ENCODE results near the gene SORCS2. TPM values are rescaled to one million over a fixed set of nuclear protein-coding genes. Genes with fewer than 3 reads are reported as not detected.

SORCS2 gene
- total RNA-seq, 1 donor from 2014 or later = 7.2 TPM

DNA sequence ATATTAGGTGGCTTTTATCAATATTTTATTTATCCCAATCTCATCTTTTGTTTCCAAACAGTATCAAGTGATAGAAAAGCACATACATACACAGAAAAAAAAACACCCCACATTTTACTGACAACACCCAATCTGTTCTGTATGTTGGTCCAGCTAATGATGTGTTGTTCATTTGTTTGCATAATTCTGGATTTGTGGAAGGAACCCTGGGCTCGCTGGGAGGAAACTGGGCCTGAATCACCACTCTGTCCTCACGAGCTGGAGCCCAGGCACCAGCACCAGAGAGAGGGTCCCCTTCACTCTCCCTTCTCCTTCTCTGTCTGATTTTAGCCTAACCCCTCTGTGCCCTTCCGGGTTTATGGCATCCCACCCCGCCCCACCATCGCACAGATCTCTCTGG, 162.6 kb downstream of the SORCS2 start:
- H3K27me3 ChIP-seq = no peaks in the 10 kb centered on the region
- no peak overlapping the region for H3K27ac ChIP-seq
- H3K9me3 ChIP-seq = no peaks in the 10 kb centered on the region
- TF ChIP-seq, protein P1, sequence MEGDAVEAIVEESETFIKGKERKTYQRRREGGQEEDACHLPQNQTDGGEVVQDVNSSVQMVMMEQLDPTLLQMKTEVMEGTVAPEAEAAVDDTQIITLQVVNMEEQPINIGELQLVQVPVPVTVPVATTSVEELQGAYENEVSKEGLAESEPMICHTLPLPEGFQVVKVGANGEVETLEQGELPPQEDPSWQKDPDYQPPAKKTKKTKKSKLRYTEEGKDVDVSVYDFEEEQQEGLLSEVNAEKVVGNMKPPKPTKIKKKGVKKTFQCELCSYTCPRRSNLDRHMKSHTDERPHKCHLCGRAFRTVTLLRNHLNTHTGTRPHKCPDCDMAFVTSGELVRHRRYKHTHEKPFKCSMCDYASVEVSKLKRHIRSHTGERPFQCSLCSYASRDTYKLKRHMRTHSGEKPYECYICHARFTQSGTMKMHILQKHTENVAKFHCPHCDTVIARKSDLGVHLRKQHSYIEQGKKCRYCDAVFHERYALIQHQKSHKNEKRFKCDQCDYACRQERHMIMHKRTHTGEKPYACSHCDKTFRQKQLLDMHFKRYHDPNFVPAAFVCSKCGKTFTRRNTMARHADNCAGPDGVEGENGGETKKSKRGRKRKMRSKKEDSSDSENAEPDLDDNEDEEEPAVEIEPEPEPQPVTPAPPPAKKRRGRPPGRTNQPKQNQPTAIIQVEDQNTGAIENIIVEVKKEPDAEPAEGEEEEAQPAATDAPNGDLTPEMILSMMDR (IDR thresholded peaks at IDR 0.05) = no peak
- H3K4me3 ChIP-seq = no peak overlapping the region
- no peaks in the 10 kb centered on the region for H3K36me3 ChIP-seq
- ATAC-seq = no peak
- intact Hi-C loops (cut with DNase I) = no loop called here
- H3K4me1 ChIP-seq = no peaks in the 10 kb centered on the region
- peak; percentile 29 for DNase-seq

DNA sequence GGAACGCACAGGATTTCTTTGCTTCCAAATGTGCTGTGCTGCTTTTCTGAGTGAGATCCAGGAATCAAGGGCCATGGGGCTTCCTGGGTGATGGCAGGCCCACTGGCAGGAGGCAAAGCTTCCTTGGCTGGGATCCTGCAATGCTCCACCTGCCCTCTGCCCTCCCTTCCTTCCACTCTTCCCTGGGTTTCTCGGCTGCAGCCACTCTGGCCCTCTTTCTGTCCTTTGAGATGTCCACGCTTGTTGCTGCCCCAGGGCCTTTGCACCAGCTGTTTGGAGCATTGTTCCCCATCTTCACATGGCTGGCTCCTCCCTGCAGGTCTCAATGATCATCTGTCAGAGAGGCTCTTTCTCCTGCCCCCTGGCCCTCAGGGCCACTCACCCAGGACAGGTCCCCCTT, 163.5 kb downstream of the SORCS2 start:
- intact Hi-C loops (cut with DNase I) = no loop called here
- ATAC-seq = no peak
- Histone ChIP-seq H3K27ac (no peak overlapping the region), H3K4me1 (peaks cover under 1% of the 10 kb centered on the region), H3K4me3 (no peak overlapping the region), H3K9me3 (no peaks in the 10 kb centered on the region), H3K27me3 (no peaks in the 10 kb centered on the region), H3K36me3 (no peaks in the 10 kb centered on the region)
- TF ChIP-seq, protein P1 (IDR thresholded peaks at IDR 0.05) = no peak
- DNase-seq = peak; percentile 53

GRCh38 chr4:7356667-7357310, 164.5 kb downstream of the SORCS2 start:
- ATAC-seq (no peak), DNase-seq (peak; percentile 54)
- intact Hi-C loops (cut with DNase I) = no loop called here
- peaks cover 3% of the 10 kb centered on the region for H3K4me1 ChIP-seq
- no peaks in the 10 kb centered on the region for H3K27me3 ChIP-seq
- no peaks in the 10 kb centered on the region for H3K9me3 ChIP-seq
- no peak overlapping the region for H3K27ac ChIP-seq
- H3K36me3 ChIP-seq = no peaks in the 10 kb centered on the region
- TF ChIP-seq, protein P1 (IDR thresholded peaks at IDR 0.05) = no peak
- H3K4me3 ChIP-seq = no peak overlapping the region

GRCh38 chr4:7357323-7357722, 165.0 kb downstream of the SORCS2 start:
- H3K4me1 ChIP-seq = peaks cover 3% of the 10 kb centered on the region
- H3K27ac ChIP-seq = no peak overlapping the region
- ATAC-seq = no peak
- intact Hi-C loops (cut with DNase I) = no loop called here
- H3K27me3 ChIP-seq = no peaks in the 10 kb centered on the region
- no peaks in the 10 kb centered on the region for H3K36me3 ChIP-seq
- TF ChIP-seq, protein P1 (IDR thresholded peaks at IDR 0.05) = no peak
- no peak overlapping the region for H3K4me3 ChIP-seq
- DNase-seq = no peak
- H3K9me3 ChIP-seq = no peaks in the 10 kb centered on the region

DNA sequence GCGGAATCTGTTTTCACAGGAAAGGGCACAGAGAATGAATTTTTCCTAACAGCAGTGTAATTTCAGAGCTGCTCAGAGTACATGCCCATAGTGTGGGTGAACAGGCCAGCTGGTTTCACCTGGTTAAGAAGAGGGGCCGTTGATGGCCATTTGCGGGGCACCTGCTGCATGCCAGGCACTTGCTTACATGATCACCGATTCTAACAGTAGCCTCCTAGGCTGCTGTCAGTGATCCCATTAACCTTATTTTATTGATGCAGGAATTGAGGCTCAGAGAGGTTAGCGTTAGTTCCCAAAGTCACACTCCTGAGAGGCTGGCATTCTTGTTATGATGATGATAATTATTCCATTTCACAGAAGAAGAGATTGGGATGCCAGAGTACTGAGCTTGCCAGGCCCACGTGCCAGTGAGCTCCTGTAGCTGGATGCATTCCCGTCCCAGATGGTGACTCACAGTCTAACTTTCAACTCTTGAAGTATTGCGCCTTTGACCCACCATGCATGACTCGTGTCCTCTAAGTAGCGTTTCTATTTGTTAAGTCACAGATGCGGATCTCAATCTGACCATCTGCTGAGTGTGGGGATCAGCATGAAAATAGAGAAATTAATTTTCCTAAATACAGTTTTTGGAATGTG, 165.9 kb downstream of the SORCS2 start:
- H3K9me3 ChIP-seq = no peaks in the 10 kb centered on the region
- no peak overlapping the region for H3K4me3 ChIP-seq
- intact Hi-C loops (cut with DNase I) = no loop called here
- DNase-seq = peak; percentile 71
- H3K27me3 ChIP-seq = no peaks in the 10 kb centered on the region
- TF ChIP-seq, protein P1 (IDR thresholded peaks at IDR 0.05) = no peak
- peaks cover 3% of the 10 kb centered on the region for H3K4me1 ChIP-seq
- no peak overlapping the region for H3K27ac ChIP-seq
- no peaks in the 10 kb centered on the region for H3K36me3 ChIP-seq
- ATAC-seq = peak; percentile 78
